Upper lobe of left lung (tissue), 6 donors: ENCODE data around the gene GADL1. TPM values are rescaled to one million over a fixed set of nuclear protein-coding genes. Genes with fewer than 3 reads are reported as not detected.
A peak's percentile ranks its signal among the peaks of the same experiment; 100 is the strongest.

Experiments used
- ATAC-seq, 2 donors: fragments of 200-7000 bp; cut with Tn5 transposase; one replicate each; pipeline ENCODE4 v1.9.1; 2022; ENCODE audit warnings: mild to moderate bottlenecking in 2 of 2, moderate library complexity in 2 of 2; ENCODE audit not compliant: low FRiP score in 2 of 2
- DNase-seq, 2 donors: peaks; one replicate each; pipeline ENCODE4 v3.0.0-alpha.2; 2019 to 2020
- H3K27ac ChIP-seq, 4 donors: fragments of 200-600 bp; sonication (generic); one replicate each; pipeline ENCODE4 v1.5.1; 2016 to 2019
- H3K27me3 ChIP-seq, 4 donors: fragments of 200-600 bp; sonication (generic); one replicate each; pipeline ENCODE4 v1.5.1; 2017 to 2019
- H3K36me3 ChIP-seq, 4 donors: fragments of 200-600 bp; sonication (generic); one replicate each; pipeline ENCODE4 v1.5.1; 2016 to 2019
- H3K4me1 ChIP-seq, 4 donors: fragments of 200-600 bp; sonication (generic); one replicate each; pipeline ENCODE4 v1.5.1; 2018 to 2019
- H3K4me3 ChIP-seq, 4 donors: fragments of 200-600 bp; sonication (generic); one replicate each; pipeline ENCODE4 v1.5.1; 2017 to 2019; ENCODE audit warnings: mild to moderate bottlenecking in 2 of 4, moderate library complexity in 1 of 4
- H3K9me3 ChIP-seq, 4 donors: fragments of 200-600 bp; sonication (generic); one replicate each; pipeline ENCODE4 v1.5.1; 2018 to 2019
- CTCF ChIP-seq, 6 experiments: fragments of 450-650 bp in 4 of 6; fragments of 200-600 bp in 2 of 6; sonication (generic) in 2 of 6; IDR thresholded peaks; one replicate each; pipeline ENCODE4 v1.5.1; 2016 to 2019; ENCODE audit warnings: antibody characterized with exemption in 6 of 6
- EP300 ChIP-seq, 4 donors: sonication (generic); formaldehyde crosslinking; IDR thresholded peaks; one replicate each; pipeline ENCODE4 v1.5.1; 2017; ENCODE audit warnings: antibody characterized with exemption in 4 of 4, control low read depth in 2 of 4
- POLR2A ChIP-seq, 4 donors: fragments of 450-650 bp; IDR thresholded peaks; one replicate each; pipeline ENCODE4 v1.5.1; 2016 to 2017; ENCODE audit warnings: antibody characterized with exemption in 4 of 4, mild to moderate bottlenecking in 2 of 4
- POLR2AphosphoS5 ChIP-seq, 2 donors: sonication (generic); formaldehyde crosslinking; IDR thresholded peaks; one replicate each; pipeline ENCODE4 v1.5.1; 2017; ENCODE audit warnings: antibody characterized with exemption in 2 of 2
- WGBS, 2 donors: methylation state at CpG; one replicate each; pipeline ENCODE4 v1.1.5; 2017 to 2018; 5-methylcytosine and 5-hydroxymethylcytosine counted together
- total RNA-seq, 6 donors: library from RNA; depleted of rRNA in 4 of 6; stranded (reverse); fragments of >200 nt in 4 of 6; gene quantifications; one replicate each; pipeline versions ENCODE4 v1.1.0 to v1.2.1, GENCODE V29; 2016 to 2021
- donor health status: DM: no; HTN: no; CAD: no; lungs with moderate emphysema.
- donor health status: DM: no; HTN: yes; CAD: no; lungs with severe emphysema.

GADL1 gene
- total RNA-seq, 6 donors from 2014 or later = 0.07 TPM; not detected in 5

- TF ChIP-seq CTCF (IDR thresholded peaks at IDR 0.05) (no peak), POLR2A (IDR thresholded peaks at IDR 0.05) (no peak), EP300 (IDR thresholded peaks at IDR 0.05) (no peak), POLR2AphosphoS5 (IDR thresholded peaks at IDR 0.05) (no peak)
Measured at GRCh38 chr3:30858894-30859389, 35.5 kb downstream of the GADL1 start.

GRCh38 chr3:30855400-30856292 lies 38.8 kb downstream of the GADL1 start:
- 70 to 84% methylated on average over 6 of the region's 6 CpGs for WGBS, 2 donors
- no peak for TF ChIP-seq POLR2AphosphoS5 (IDR thresholded peaks at IDR 0.05)
- no peak for TF ChIP-seq EP300 (IDR thresholded peaks at IDR 0.05)
- no peaks in the 10 kb centered on the region for H3K27me3 ChIP-seq
- no peak overlapping the region for H3K4me3 ChIP-seq
- ATAC-seq = no peak
- H3K9me3 ChIP-seq = no peaks in the 10 kb centered on the region
- H3K27ac ChIP-seq = no peak overlapping the region
- no peaks in the 10 kb centered on the region for H3K4me1 ChIP-seq
- DNase-seq = no peak
- H3K36me3 ChIP-seq = no peaks in the 10 kb centered on the region

More at GRCh38 chr3:30858894-30859389, 35.5 kb downstream of the GADL1 start:
- H3K4me1 ChIP-seq = no peaks in the 10 kb centered on the region
- no peak overlapping the region for H3K27ac ChIP-seq
- no peaks in the 10 kb centered on the region for H3K9me3 ChIP-seq
- no peak for DNase-seq
- H3K36me3 ChIP-seq = no peaks in the 10 kb centered on the region
- no peak overlapping the region for H3K4me3 ChIP-seq
- WGBS, 2 donors = 80 to 83% methylated on average over 5 of the region's 5 CpGs
- no peak for ATAC-seq
- H3K27me3 ChIP-seq = no peaks in the 10 kb centered on the region

- Histone ChIP-seq H3K27ac (no peak overlapping the region), H3K27me3 (no peaks in the 10 kb centered on the region), H3K4me3 (no peak overlapping the region), H3K9me3 (no peaks in the 10 kb centered on the region), H3K36me3 (no peaks in the 10 kb centered on the region), H3K4me1 (no peaks in the 10 kb centered on the region)
- 81 to 86% methylated on average over 4 of the region's 4 CpGs for WGBS, 2 donors
- no peak for DNase-seq
- TF ChIP-seq CTCF (IDR thresholded peaks at IDR 0.05) (no peak), EP300 (IDR thresholded peaks at IDR 0.05) (no peak), POLR2A (IDR thresholded peaks at IDR 0.05) (no peak), POLR2AphosphoS5 (IDR thresholded peaks at IDR 0.05) (no peak)
- no peak for ATAC-seq
Measured at GRCh38 chr3:30852833-30853232, 41.6 kb downstream of the GADL1 start.

DNA sequence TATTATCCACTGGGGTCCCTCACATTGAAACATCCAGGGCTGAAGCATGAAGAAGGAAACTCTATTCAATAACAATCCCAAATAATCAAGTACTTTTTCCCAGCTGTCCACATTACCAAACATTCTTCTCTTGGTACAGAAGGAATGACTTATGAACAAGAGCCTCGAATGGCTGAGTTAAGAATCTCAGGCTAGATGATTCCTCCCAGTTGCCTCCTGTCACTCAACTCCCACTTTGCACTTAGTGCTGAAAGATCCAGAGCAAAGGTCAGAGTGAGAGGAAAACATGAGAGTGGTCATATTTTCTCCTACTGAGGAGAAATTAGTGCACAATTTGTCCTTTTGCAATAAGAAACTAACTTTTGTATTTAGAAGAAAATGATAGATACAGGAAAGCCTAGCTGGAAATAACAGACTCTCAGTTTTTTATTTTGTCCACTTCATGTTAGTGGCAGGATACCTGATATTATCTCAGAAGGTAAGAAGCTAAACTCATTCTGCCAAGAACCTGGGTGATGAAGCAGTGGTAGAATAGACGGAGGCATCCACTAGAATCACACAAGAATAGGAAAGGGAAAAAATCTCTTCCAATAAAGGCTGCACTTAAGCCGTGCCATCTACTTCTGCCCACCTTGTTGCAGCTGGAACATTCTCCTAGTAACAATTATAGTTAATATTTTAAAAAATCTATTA lies 46.2 kb downstream of the GADL1 start:
- Histone ChIP-seq H3K4me3 (no peak overlapping the region), H3K27me3 (no peaks in the 10 kb centered on the region), H3K36me3 (no peaks in the 10 kb centered on the region), H3K9me3 (no peaks in the 10 kb centered on the region), H3K27ac (peak overlapping the region in 1 of 4 donors; percentile 20), H3K4me1 (no peaks in the 10 kb centered on the region)
- ATAC-seq = no peak
- TF ChIP-seq CTCF (IDR thresholded peaks at IDR 0.05) = no peak
- no peak for TF ChIP-seq POLR2AphosphoS5 (IDR thresholded peaks at IDR 0.05)
- no peak for TF ChIP-seq POLR2A (IDR thresholded peaks at IDR 0.05)
- no peak for TF ChIP-seq EP300 (IDR thresholded peaks at IDR 0.05)
- 65 to 72% methylated on average over 3 of the region's 3 CpGs for WGBS, 2 donors
- no peak for DNase-seq

DNA sequence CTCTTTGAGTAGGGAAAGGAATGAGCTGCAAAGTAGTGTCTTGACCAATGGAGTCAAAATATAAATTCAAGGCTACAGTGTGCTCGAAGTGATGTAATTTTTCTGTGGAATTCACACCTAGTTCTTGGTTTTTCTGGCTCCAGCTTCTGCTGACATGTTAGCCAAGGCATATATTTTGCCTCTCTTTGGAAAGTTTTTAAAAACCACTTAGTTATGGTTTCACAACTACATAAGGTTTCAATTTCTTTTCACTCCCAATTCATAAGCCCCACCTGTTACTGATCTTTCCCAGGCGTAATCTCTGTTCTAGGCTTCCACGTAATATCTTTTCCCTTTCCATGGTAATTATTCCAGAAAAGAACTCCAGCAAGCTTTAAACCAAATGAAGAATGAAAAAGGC lies 46.9 kb downstream of the GADL1 start:
- 75 to 80% methylated on average over 3 of the region's 3 CpGs for WGBS, 2 donors
- ATAC-seq (no peak), DNase-seq (no peak)
- Histone ChIP-seq H3K36me3 (no peaks in the 10 kb centered on the region), H3K27me3 (no peaks in the 10 kb centered on the region), H3K9me3 (no peaks in the 10 kb centered on the region), H3K4me3 (no peak overlapping the region), H3K27ac (peak overlapping the region in 1 of 4 donors; percentile 20), H3K4me1 (no peaks in the 10 kb centered on the region)
- no peak for TF ChIP-seq CTCF (IDR thresholded peaks at IDR 0.05)
- no peak for TF ChIP-seq EP300 (IDR thresholded peaks at IDR 0.05)
- TF ChIP-seq POLR2A (IDR thresholded peaks at IDR 0.05) = no peak
- no peak for TF ChIP-seq POLR2AphosphoS5 (IDR thresholded peaks at IDR 0.05)
